Measurements from ENCODE around the gene MYH11.

- TF ChIP-seq CTCF (conservative IDR thresholded peaks at IDR 0.05; ENCODE audit: low read depth in 2 of 2) (no peak), EZH2 (IDR thresholded peaks at IDR 0.05; ENCODE audit: low read depth, unreplicated experiment) (no peak), EZH2phosphoT487 (IDR thresholded peaks at IDR 0.05; ENCODE audit: unreplicated experiment) (no peak), CREB1 (CRISPR knock-in tag; IDR thresholded peaks at IDR 0.05; ENCODE audit: low read depth) (no peak), POLR2AphosphoS5 (IDR thresholded peaks at IDR 0.05; ENCODE audit: low read depth) (no peak), REST (IDR thresholded peaks at IDR 0.05; ENCODE audit: unreplicated experiment) (no peak), JUNB (IDR thresholded peaks at IDR 0.05; ENCODE audit: unreplicated experiment) (no peak)
Measured at GRCh38 chr16:15887283-15887682, 30.5 kb upstream of the MYH11 start.
